Vagina (tissue), 2 donors: Measurements from ENCODE around the gene HELZ. TPM values are rescaled to one million over a fixed set of nuclear protein-coding genes. Genes with fewer than 3 reads are reported as not detected.

ENCODE experiments used
- DNase-seq, 2 donors: peaks; one replicate each; pipeline ENCODE4 v3.0.0-alpha.2; 2017; ENCODE audit errors: extremely low spot score in 2 of 2
- H3K27ac ChIP-seq: fragments of 200-600 bp; sonication (generic); one replicate; pipeline ENCODE4 v1.5.1; 2019
- H3K27me3 ChIP-seq: fragments of 200-600 bp; sonication (generic); one replicate; pipeline ENCODE4 v1.5.1; 2019
- H3K36me3 ChIP-seq, 2 donors: fragments of 200-600 bp; sonication (generic); one replicate each; pipeline ENCODE4 v1.5.1; 2017 to 2019
- H3K4me1 ChIP-seq: fragments of 200-600 bp; sonication (generic); one replicate; pipeline ENCODE4 v1.5.1; 2019
- H3K4me3 ChIP-seq, 2 donors: fragments of 200-600 bp; sonication (generic); 1 replicate in 1 of 2; 2 replicates in 1 of 2; pipeline ENCODE4 v1.5.1; 2016 to 2019
- H3K9me3 ChIP-seq: fragments of 200-600 bp; sonication (generic); one replicate; pipeline ENCODE4 v1.5.1; 2019
- CTCF ChIP-seq, 3 experiments: fragments of 450-650 bp in 2 of 3; fragments of 200-600 bp in 1 of 3; sonication (generic) in 1 of 3; IDR thresholded peaks; one replicate each; pipeline ENCODE4 v1.5.1; 2017 to 2019; ENCODE audit warnings: antibody characterized with exemption in 3 of 3, mild to moderate bottlenecking in 2 of 3, moderate library complexity in 2 of 3
- POLR2A ChIP-seq, 2 donors: fragments of 450-650 bp; IDR thresholded peaks; one replicate each; pipeline ENCODE4 v1.6.1; 2017; ENCODE audit warnings: antibody characterized with exemption in 2 of 2, mild to moderate bottlenecking in 2 of 2, moderate library complexity in 2 of 2
- POLR2AphosphoS5 ChIP-seq, 2 donors: sonication (generic); formaldehyde crosslinking; IDR thresholded peaks; one replicate each; pipeline ENCODE4 v1.9.0; 2017; ENCODE audit warnings: antibody characterized with exemption in 2 of 2, mild to moderate bottlenecking in 2 of 2, low read depth in 1 of 2; ENCODE audit not compliant: insufficient read depth in 1 of 2
- intact Hi-C: fragments of 100-400 bp; cut with DNase I; formaldehyde crosslinking; loops from one replicate; pipeline ENCODE4 v1.15.1; 2023
- total RNA-seq: library from RNA; depleted of rRNA; stranded (reverse); fragments of >200 nt; gene quantifications from one replicate; pipeline ENCODE4 v1.2.3, GENCODE V29; 2016

Gene HELZ
- total RNA-seq, 1 donor from 2014 or later, result 31.4 TPM

- no peaks in the 10 kb centered on the region for H3K9me3 ChIP-seq
- peaks cover 31% of the 10 kb centered on the region for H3K4me1 ChIP-seq
- H3K27ac ChIP-seq, result no peak overlapping the region
- TF ChIP-seq CTCF (IDR thresholded peaks at IDR 0.05), result no peak
- no peak for TF ChIP-seq POLR2A (IDR thresholded peaks at IDR 0.05)
- TF ChIP-seq POLR2AphosphoS5 (IDR thresholded peaks at IDR 0.05; ENCODE audit: insufficient read depth in 1 of 2, low read depth in 1 of 2), result no peak
- H3K36me3 ChIP-seq, result peaks cover 0 to 14% of the 10 kb centered on the region in 2 donors
- intact Hi-C loops, result no loop called here
- DNase-seq, result no peak
- no peak overlapping the region for H3K4me3 ChIP-seq
- no peaks in the 10 kb centered on the region for H3K27me3 ChIP-seq
Observed at GRCh38 chr17:67215991-67216421, 29.0 kb downstream of the HELZ start.

- no peak overlapping the region for H3K4me3 ChIP-seq
- H3K27ac ChIP-seq, result no peak overlapping the region
- DNase-seq, result no peak
- TF ChIP-seq POLR2A (IDR thresholded peaks at IDR 0.05) (no peak), CTCF (IDR thresholded peaks at IDR 0.05) (no peak), POLR2AphosphoS5 (IDR thresholded peaks at IDR 0.05; ENCODE audit: insufficient read depth in 1 of 2, low read depth in 1 of 2) (no peak)
- H3K9me3 ChIP-seq, result no peaks in the 10 kb centered on the region
- H3K4me1 ChIP-seq, result peaks cover 21% of the 10 kb centered on the region
- no peaks in the 10 kb centered on the region for H3K27me3 ChIP-seq
- intact Hi-C loops, result no loop called here
- H3K36me3 ChIP-seq, result peaks cover 0 to 13% of the 10 kb centered on the region in 2 donors
Observed at GRCh38 chr17:67212714-67213417, 32.1 kb downstream of the HELZ start.

GRCh38 chr17:67212231-67212630, 32.8 kb downstream of the HELZ start:
- H3K9me3 ChIP-seq, result no peaks in the 10 kb centered on the region
- no peak overlapping the region for H3K4me3 ChIP-seq
- H3K27ac ChIP-seq, result no peak overlapping the region
- intact Hi-C loops, result no loop called here
- TF ChIP-seq POLR2A (IDR thresholded peaks at IDR 0.05), result no peak
- no peak for TF ChIP-seq POLR2AphosphoS5 (IDR thresholded peaks at IDR 0.05; ENCODE audit: insufficient read depth in 1 of 2, low read depth in 1 of 2)
- no peak for TF ChIP-seq CTCF (IDR thresholded peaks at IDR 0.05)
- peaks cover 0 to 7% of the 10 kb centered on the region in 2 donors for H3K36me3 ChIP-seq
- H3K27me3 ChIP-seq, result no peaks in the 10 kb centered on the region
- DNase-seq, result no peak
- H3K4me1 ChIP-seq, result peaks cover 21% of the 10 kb centered on the region

GRCh38 chr17:67211742-67212141, 33.3 kb downstream of the HELZ start:
- Histone ChIP-seq H3K36me3 (peaks cover 0 to 4% of the 10 kb centered on the region in 2 donors), H3K27ac (no peak overlapping the region), H3K27me3 (no peaks in the 10 kb centered on the region), H3K4me1 (peaks cover 21% of the 10 kb centered on the region), H3K9me3 (no peaks in the 10 kb centered on the region), H3K4me3 (no peak overlapping the region)
- intact Hi-C loops, result no loop called here
- DNase-seq, result no peak
- TF ChIP-seq CTCF (IDR thresholded peaks at IDR 0.05) (no peak), POLR2AphosphoS5 (IDR thresholded peaks at IDR 0.05; ENCODE audit: insufficient read depth in 1 of 2, low read depth in 1 of 2) (no peak), POLR2A (IDR thresholded peaks at IDR 0.05) (no peak)

GRCh38 chr17:67210915-67211314, 34.1 kb downstream of the HELZ start:
- H3K4me3 ChIP-seq, result no peak overlapping the region
- H3K27me3 ChIP-seq, result no peaks in the 10 kb centered on the region
- peaks cover 0 to 4% of the 10 kb centered on the region in 2 donors for H3K36me3 ChIP-seq
- H3K27ac ChIP-seq, result no peak overlapping the region
- H3K4me1 ChIP-seq, result peaks cover 17% of the 10 kb centered on the region
- intact Hi-C loops, result no loop called here
- no peak for DNase-seq
- H3K9me3 ChIP-seq, result no peaks in the 10 kb centered on the region
- no peak for TF ChIP-seq CTCF (IDR thresholded peaks at IDR 0.05)
- TF ChIP-seq POLR2AphosphoS5 (IDR thresholded peaks at IDR 0.05; ENCODE audit: insufficient read depth in 1 of 2, low read depth in 1 of 2), result no peak
- TF ChIP-seq POLR2A (IDR thresholded peaks at IDR 0.05), result no peak
